SU-DHL-6 (cell line): ENCODE measurements around the gene TSSK3.

Experiments
- CTCF ChIP-seq: fragments of 200-600 bp; sonication (generic); IDR thresholded peaks from one replicate; pipeline ENCODE4 v1.5.1; 2017; ENCODE audit warnings: antibody characterized with exemption, mild to moderate bottlenecking, low read length, moderate library complexity; ENCODE audit not compliant: insufficient read depth, poor library complexity, severe bottlenecking
- EZH2phosphoT487 ChIP-seq: fragments of 200-600 bp; sonication (generic), shearing (Covaris generic); conservative IDR thresholded peaks from 2 replicates; pipeline ENCODE4 v1.6.1; 2018; ENCODE audit warnings: mild to moderate bottlenecking, antibody characterized with exemption, low read length, moderate library complexity, mixed read lengths

- TF ChIP-seq CTCF (no peak), EZH2phosphoT487 (no peak)
These were observed 2.5 kb downstream of the TSSK3 start for GRCh38 chr1:32364836-32365235.
